Measurements from ENCODE around the gene ILK.

DNA sequence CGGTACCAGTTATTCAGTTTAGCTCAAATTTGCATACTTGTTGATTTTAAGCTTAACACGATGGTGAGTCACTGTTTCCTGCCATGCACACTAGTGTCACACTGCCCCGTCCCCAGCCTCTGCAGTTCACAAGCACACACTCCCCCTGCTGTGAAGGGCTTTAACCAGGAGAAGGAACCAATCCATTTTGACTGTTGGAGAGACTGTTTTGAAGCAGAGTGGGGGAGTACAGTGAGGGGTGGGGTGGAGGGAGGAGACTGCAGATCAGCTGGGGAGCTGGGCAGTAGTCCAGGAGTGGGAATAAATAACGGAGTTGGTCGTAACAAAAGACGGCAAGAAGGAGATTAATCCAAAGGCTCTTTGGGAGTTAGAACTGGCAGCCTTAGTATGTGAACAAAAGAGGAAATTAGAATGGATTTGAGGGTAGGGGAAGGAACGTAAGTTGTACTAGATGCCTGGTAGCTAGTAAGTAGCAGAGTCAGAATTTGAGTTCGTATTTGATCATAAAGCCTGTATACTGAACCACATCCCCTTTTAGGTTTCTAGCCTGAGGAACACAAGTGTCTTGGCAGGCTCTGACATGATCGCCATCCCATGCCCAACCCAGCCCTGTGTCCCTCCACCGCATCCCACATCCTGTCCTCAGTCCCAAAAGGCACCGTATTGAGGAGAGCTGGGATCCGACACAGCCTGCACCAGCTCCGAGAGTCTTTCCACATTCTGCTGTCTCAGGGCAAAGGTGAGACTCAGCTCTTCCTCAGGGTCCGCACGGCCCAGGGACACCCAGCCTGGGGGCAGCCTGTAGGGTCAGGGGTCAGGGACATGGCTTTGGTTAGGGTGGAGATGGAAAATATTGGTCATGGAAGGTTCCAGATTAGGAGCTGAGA lies 14.8 kb downstream of the ILK start:
- TF ChIP-seq, protein P1, sequence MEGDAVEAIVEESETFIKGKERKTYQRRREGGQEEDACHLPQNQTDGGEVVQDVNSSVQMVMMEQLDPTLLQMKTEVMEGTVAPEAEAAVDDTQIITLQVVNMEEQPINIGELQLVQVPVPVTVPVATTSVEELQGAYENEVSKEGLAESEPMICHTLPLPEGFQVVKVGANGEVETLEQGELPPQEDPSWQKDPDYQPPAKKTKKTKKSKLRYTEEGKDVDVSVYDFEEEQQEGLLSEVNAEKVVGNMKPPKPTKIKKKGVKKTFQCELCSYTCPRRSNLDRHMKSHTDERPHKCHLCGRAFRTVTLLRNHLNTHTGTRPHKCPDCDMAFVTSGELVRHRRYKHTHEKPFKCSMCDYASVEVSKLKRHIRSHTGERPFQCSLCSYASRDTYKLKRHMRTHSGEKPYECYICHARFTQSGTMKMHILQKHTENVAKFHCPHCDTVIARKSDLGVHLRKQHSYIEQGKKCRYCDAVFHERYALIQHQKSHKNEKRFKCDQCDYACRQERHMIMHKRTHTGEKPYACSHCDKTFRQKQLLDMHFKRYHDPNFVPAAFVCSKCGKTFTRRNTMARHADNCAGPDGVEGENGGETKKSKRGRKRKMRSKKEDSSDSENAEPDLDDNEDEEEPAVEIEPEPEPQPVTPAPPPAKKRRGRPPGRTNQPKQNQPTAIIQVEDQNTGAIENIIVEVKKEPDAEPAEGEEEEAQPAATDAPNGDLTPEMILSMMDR (IDR thresholded peaks at IDR 0.05): no peak
- TF ChIP-seq POLR2A (IDR thresholded peaks at IDR 0.05): peak; percentile 17 to 40

Measured in Peyer's patch (tissue), 4 donors.